ENCODE results near the gene CENPK. TPM values are rescaled to one million over a fixed set of nuclear protein-coding genes. Genes with fewer than 3 reads are reported as not detected.

The CENPK gene
- total and polyA plus RNA-seq, 8 donors = 0.58 to 43.2 (median 4.6) TPM; not detected in 1

GRCh38 chr5:65475895-65476294 lies 87.1 kb downstream of the CENPK start:
- Histone ChIP-seq H3K9me3 (no peaks in the 10 kb centered on the region), H3K27ac (no peak overlapping the region), H3K27me3 (no peaks in the 10 kb centered on the region), H3K4me3 (no peak overlapping the region), H3K36me3 (no peaks in the 10 kb centered on the region), H3K4me1 (peaks cover 4 to 16% (median 10%) of the 10 kb centered on the region in 4 donors)
- WGBS, 5 donors = 79 to 97% (median 93%) methylated on average over 1 of the region's 1 CpG
- intact Hi-C loops (cut with DNase I; ENCODE audit: low total_unique reads) = no loop called here
- TF ChIP-seq POLR2A (IDR thresholded peaks at IDR 0.05) = no peak
- TF ChIP-seq POLR2AphosphoS5 (IDR thresholded peaks at IDR 0.05) = no peak
- TF ChIP-seq EP300 (IDR thresholded peaks at IDR 0.05) = no peak
- TF ChIP-seq CTCF (IDR thresholded peaks at IDR 0.05) = no peak
- no peak for DNase-seq

GRCh38 chr5:65475336-65475735 lies 87.6 kb downstream of the CENPK start:
- no peak for DNase-seq
- intact Hi-C loops (cut with DNase I; ENCODE audit: low total_unique reads) = no loop called here
- TF ChIP-seq CTCF (IDR thresholded peaks at IDR 0.05) (no peak), POLR2A (IDR thresholded peaks at IDR 0.05) (no peak), POLR2AphosphoS5 (IDR thresholded peaks at IDR 0.05) (no peak), EP300 (IDR thresholded peaks at IDR 0.05) (no peak)
- Histone ChIP-seq H3K27me3 (no peaks in the 10 kb centered on the region), H3K9me3 (no peaks in the 10 kb centered on the region), H3K36me3 (no peaks in the 10 kb centered on the region), H3K27ac (no peak overlapping the region), H3K4me1 (peaks cover under 1 to 10% (median 7%) of the 10 kb centered on the region in 4 donors), H3K4me3 (no peak overlapping the region)
- WGBS, 5 donors = 70 to 89% (median 81%) methylated on average over 4 of the region's 4 CpGs

- 64 to 67% (median 65%) methylated on average over 3 of the region's 3 CpGs for WGBS, 5 donors
- intact Hi-C loops (cut with DNase I; ENCODE audit: low total_unique reads) = no loop called here
- Histone ChIP-seq H3K36me3 (no peaks in the 10 kb centered on the region), H3K4me1 (no peaks in the 10 kb centered on the region), H3K27me3 (no peaks in the 10 kb centered on the region), H3K27ac (no peak overlapping the region), H3K9me3 (no peaks in the 10 kb centered on the region), H3K4me3 (no peak overlapping the region)
- no peak for DNase-seq
- no peak for TF ChIP-seq POLR2A (IDR thresholded peaks at IDR 0.05)
- no peak for TF ChIP-seq EP300 (IDR thresholded peaks at IDR 0.05)
- TF ChIP-seq POLR2AphosphoS5 (IDR thresholded peaks at IDR 0.05) = no peak
- no peak for TF ChIP-seq CTCF (IDR thresholded peaks at IDR 0.05)
Measured at GRCh38 chr5:65474130-65474711, 88.7 kb downstream of the CENPK start.

GRCh38 chr5:65468633-65469032 lies 94.3 kb downstream of the CENPK start:
- TF ChIP-seq POLR2A (IDR thresholded peaks at IDR 0.05) (no peak), POLR2AphosphoS5 (IDR thresholded peaks at IDR 0.05) (no peak), EP300 (IDR thresholded peaks at IDR 0.05) (no peak), CTCF (IDR thresholded peaks at IDR 0.05) (no peak)
- intact Hi-C loops (cut with DNase I; ENCODE audit: low total_unique reads) = no loop called here
- no peaks in the 10 kb centered on the region for H3K4me1 ChIP-seq
- no peak overlapping the region for H3K27ac ChIP-seq
- no peaks in the 10 kb centered on the region for H3K9me3 ChIP-seq
- WGBS, 5 donors = 59 to 73% (median 67%) methylated on average over 3 of the region's 3 CpGs
- H3K4me3 ChIP-seq = no peak overlapping the region
- no peaks in the 10 kb centered on the region for H3K36me3 ChIP-seq
- no peak for DNase-seq
- no peaks in the 10 kb centered on the region for H3K27me3 ChIP-seq

Small RNAs within 50 kb of the gene (small RNA-seq; reads per million reads assigned to genes)
- gene RNU6-540P = 0 reads per million in 4 donors

Other genes with a start within 250 kb of the CENPK start
- 10 to 100 TPM in 2 of 5 donors, 1 to 10 TPM in 1, under 1 TPM in 1, not detected in 1; 0.58 to 43.3 (median 15.0) TPM for gene ADAMTS6, start 81.2 kb downstream of the CENPK start, total RNA-seq
- gene ADAMTS6, start 81.2 kb downstream of the CENPK start, polyA plus RNA-seq = under 1 TPM; 0.15 to 0.25 (median 0.23) TPM
- 100 to 1,000 TPM in 3 of 5 donors, 10 to 100 TPM in 2; 36.6 to 159 (median 100) TPM for gene PPWD1, start 128 bp upstream of the CENPK start, total RNA-seq
- gene PPWD1, start 128 bp upstream of the CENPK start, polyA plus RNA-seq = 10 to 100 TPM in 2 of 3 donors, 1 to 10 TPM in 1; 9.3 to 24.4 (median 18.8) TPM
- 10 to 100 TPM in 2 of 5 donors, 1 to 10 TPM in 2, under 1 TPM in 1; 0.87 to 37.3 (median 5.3) TPM for gene TRIM23, start 61.2 kb upstream of the CENPK start, total RNA-seq
- 1 to 10 TPM; 2.4 to 3.1 (median 2.7) TPM for gene TRIM23, start 61.2 kb upstream of the CENPK start, polyA plus RNA-seq
- 1 to 10 TPM in 2 of 5 donors, under 1 TPM in 1, not detected in 2; 0.45 to 7.0 (median 4.8) TPM for gene SHLD3, start 61.9 kb upstream of the CENPK start, total RNA-seq
- 1 to 10 TPM; 1.5 to 2.4 (median 2.0) TPM for gene SHLD3, start 61.9 kb upstream of the CENPK start, polyA plus RNA-seq
- gene TRAPPC13, start 61.9 kb upstream of the CENPK start, total RNA-seq = 10 to 100 TPM in 3 of 5 donors, 1 to 10 TPM in 2; 8.2 to 42.8 (median 20.3) TPM
- 10 to 100 TPM; 10.8 to 12.8 (median 11.8) TPM for gene TRAPPC13, start 61.9 kb upstream of the CENPK start, polyA plus RNA-seq
- gene SGTB, start 158.9 kb upstream of the CENPK start, total RNA-seq = 10 to 100 TPM in 1 of 5 donors, 1 to 10 TPM in 3, not detected in 1; 3.6 to 39.7 (median 7.5) TPM
- 1 to 10 TPM; 1.1 to 2.7 (median 1.3) TPM for gene SGTB, start 158.9 kb upstream of the CENPK start, polyA plus RNA-seq
- 10 to 100 TPM in 3 of 5 donors, 1 to 10 TPM in 1, under 1 TPM in 1; 0.58 to 27.5 (median 13.2) TPM for gene NLN, start 159.0 kb upstream of the CENPK start, total RNA-seq
- 10 to 100 TPM in 1 of 3 donors, 1 to 10 TPM in 2; 2.0 to 11.5 (median 6.3) TPM for gene NLN, start 159.0 kb upstream of the CENPK start, polyA plus RNA-seq

All from stomach (tissue), 9 donors.